Medulla oblongata (tissue), 1 donor: ENCODE measurements around the gene COMMD7.
"Not testable (repeated sequence)": the region's sequence is repeated elsewhere in the genome, so short reads cannot be mapped to it uniquely, and the experiment has no call there.

Source experiments
- DNase-seq: peaks from one replicate; pipeline ENCODE4 v3.0.0-alpha.2; 2015; ENCODE audit errors: extremely low spot score

COMMD7 gene

DNA sequence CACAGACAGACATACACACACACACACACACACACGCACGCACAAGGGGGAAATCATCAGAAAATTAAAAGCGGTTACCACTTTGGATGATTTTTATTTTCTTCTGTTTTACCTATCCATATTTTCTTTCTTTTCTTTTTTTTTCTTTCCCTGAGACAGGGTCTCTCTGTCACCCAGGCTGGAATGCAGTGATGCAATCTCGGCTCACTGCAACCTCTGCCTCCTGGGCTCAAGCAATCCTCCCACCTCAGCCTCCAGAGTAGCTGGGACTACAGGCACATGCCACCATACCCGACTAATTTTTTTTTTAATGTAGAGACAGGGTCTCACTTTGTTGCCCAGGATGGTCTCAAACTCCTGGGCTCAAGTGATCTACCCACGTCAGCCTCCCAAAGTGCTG, 14.8 kb downstream of the COMMD7 start:
- DNase-seq = not testable (repeated sequence)

DNA sequence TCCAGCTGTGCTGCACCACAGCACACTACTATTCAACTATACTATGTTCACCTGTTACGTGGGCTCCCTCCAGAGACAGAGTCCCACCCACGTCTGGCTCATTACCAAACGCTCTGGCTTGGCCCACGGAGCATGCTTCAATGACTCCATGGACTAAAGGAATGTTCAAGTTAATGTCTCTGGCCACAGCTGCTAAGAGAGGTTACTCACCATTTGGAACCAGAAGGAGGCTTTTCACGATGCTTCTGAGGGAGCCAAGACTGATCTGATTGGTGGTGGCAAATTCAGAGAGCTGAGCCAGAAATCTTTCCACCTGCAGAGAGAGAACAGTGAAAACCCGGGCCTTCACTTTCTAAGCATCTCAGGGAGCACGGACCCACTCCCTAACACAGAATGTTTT, 15.6 kb downstream of the COMMD7 start:
- DNase-seq = peak; percentile 13

DNA sequence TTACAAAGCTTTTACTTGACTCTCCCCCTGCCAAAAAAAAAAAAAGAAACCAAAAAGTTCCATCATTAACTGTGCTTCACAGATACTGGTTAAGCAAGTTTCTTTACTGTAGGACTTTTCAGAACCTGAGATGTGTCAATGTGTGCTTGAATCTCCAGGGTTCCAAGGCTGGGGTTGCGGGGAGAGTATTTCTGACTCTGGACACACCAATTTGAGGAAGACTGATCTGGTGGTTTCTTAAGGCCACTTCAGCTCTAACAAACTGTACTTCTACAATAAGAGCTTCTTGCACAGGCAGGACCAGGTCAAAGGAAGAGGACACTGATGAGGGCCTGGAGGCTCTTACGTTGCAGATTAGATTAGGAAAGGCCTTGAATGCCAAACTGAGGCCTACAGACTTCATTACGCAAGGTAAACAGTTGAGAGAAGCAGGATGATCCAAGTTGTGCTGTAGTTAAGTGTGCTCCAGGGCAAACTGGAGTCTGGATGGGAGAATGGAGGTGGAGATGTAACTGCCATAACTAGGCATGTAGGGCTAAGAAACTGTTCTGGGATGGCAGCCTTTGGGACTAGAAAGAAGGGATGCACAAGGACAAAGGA, 24.4 kb downstream of the COMMD7 start:
- no peak for DNase-seq

DNA sequence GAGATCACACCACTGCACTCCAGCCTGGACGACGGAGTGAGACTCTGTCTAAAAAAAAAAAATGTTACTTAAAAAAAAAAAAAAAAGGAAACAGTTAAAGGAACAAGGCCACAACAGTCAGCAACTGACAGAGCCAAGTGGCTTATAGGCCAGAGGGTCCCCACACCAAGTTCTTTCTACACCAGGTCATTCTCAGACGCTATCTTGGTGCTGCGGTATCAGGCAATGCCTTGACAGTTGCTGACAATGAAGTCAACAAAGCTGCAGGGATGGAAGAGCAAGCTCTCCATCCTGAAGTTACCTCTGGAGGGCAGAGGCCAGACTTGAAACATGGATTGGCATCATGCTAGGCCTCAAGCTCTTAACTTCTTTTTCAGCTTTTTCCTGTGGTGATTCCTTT, 31.9 kb downstream of the COMMD7 start:
- no peak for DNase-seq

DNA sequence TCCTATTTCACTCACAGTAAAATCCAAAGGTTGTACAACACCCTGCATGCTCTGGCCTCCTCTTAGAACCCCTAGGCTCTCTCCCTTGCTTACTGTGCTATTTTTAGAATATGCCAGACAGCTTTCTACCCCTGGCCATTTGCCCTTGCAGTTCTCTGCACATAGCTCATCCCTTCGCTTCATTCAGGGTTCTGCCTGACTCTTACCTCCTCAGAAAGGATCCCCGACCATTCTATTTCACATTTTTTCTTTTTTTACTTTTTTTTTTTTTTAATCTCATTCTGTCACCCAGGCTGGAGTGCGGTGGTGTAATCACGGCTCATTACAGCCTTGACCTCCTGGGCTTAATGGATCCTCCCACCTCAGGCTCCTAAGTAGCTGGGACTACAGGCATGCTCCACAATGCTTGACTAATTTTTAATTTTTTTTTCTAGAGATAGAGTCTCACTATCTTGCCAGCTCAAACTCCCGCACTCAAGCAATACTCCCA, 33.6 kb downstream of the COMMD7 start:
- DNase-seq = no peak

DNA sequence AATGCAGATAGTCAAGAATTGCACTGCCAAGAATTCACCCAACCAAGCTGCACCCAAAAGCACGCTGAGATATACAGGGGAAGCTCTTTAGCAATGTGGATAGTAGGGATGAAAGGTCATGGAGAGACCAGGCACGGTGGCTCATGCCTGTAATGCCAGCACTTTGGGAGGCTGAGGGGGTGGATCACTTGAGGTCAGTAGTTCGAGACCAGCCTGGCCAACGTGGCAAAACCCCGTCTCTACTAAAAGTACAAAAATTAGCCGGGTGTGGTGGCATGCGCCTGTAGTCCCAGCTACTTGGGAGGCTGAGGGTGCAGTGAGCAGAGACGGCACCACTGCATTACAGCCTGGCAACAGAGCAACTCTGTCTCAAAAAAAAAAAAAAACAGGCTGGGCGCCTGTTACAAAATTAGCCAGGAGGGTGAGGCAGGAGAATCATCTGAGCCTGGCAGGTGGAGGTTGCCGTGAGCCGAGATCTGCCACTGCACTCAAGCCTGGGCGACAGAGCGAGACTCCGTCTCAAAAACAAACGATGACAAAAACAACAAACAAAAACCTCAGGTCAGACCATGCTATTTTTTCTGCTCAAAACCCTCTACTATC, 34.1 kb downstream of the COMMD7 start:
- not testable (repeated sequence) for DNase-seq

DNA sequence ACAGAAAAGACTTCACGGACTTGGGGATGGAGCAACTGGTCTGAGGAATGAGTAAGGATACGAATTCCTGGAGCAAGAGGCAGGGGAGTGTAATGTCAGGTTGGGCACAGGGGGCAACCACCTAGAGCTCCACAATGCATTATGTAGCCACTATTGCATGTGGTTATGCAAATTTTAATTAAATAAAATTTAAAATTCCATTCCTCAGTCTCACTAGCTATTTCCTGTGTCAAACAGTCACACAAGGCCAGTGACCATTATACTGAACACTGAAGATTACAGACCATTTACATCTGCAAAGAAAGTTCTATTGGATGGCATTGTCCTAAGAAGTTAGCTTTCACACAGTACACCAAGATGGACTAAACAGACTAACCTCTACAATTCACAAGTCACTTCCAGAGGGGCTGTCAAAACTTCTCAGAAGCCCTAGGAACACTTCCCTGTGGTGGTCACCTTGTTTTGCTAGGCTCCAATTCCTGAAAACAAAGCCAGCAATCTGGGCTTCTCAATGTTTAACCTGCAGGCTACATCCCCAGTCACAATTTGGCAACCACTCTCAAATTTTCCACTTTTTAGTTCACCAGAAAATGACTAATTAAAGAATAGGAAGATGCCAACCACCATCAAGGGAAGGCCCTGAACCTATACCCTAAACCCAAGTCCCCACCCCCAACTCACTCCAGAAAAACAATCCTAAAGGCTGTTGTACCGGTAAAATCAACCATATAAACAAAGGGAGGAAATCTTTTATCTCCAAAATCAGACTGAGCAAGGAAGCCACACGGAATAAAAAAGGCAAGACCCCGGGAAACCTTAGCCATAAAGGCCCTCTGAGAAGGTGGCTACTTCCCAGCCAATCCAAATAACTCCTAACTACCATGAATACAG, 35.3 kb downstream of the COMMD7 start:
- DNase-seq = no peak

DNA sequence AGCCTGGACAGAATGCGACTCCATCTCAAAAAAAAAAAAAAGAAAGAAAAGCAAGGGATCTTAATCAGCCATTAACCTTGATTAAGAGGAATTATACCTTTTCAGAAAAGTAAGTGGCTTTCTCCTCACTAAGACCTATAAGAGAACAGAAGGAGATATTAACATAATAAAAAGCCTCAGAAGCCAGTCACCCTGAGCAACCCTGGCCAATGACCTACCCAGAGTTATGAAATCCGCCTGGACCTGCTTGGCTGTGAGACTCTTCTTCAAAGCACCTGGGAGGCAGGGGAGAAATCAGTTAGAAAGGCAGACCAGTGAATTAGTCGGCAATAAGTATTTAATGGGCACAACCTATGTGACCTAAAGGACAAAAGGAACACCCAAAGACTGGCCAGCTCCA, 36.8 kb downstream of the COMMD7 start:
- no peak for DNase-seq

DNA sequence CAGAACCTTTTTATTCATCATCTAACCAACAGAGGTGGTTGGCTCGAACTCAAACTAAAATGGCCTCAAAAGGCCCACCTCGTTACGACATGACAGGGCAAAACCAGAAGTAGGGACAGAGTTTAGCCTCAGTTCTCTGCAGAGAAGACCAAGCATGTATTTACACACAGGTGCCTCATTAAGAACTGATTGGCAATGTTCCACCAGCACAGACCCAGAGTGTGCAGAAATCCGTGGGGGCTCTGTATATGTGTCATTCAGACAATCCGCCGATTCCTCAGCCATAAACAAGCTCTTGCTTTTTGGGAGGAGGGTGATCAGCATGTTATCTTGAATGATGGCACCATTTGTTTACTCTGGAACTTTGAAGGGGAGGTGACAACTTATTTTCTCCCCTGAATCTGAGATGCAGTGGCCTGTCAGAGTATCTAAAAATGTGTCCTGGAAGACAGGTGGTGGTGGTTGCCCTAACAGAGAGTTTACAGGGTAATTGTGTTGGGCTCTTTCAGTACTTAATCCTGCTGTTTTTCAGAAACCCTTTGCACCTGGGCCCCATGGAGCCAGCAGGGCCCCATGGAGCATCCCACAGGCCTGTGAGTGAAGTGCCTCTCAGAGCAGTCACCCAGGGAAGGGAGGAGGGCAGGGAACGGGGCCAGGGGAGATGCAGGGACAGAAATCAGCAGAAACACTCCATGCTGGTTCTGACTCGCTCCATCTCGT, 40.4 kb downstream of the COMMD7 start:
- DNase-seq = no peak

DNA sequence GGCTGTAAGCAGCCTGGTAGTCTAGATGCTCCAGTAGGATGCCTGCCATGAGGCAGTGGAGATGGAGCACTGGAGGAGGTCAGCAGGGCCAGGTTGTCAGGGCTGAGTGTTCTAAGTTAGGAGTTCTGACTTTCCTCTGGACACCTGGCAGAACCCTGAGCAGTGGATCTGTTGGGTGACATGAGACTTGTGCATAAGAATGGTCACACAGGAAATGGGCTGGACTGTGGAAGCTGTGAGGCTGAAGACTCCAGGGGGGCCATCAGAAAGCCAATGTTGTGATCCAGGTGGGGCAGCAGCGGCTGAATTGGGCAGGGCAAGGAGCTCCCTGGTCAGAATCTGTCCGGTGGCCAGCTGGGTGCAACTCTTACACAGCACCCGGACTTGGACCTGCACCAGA, 45.7 kb downstream of the COMMD7 start:
- DNase-seq = no peak

DNA sequence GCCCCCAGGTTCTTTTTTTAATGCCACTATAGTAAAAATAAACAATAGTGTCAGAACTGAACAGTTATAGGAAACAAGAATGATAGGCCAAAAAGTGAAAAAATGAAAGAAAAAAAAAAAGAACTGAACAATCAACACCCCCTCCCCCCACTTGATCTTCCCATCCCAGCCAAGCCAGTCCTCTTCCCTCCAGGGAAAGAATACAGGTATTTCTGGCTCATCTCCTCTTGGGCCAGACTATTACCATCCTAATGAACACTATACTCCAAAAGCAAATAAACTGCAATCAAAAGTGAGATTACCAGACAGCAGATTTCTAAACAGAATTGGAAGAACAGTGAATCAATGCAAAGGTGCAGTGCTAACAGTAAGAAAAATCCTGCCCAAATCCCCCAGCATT, 48.2 kb downstream of the COMMD7 start:
- DNase-seq = no peak

DNA sequence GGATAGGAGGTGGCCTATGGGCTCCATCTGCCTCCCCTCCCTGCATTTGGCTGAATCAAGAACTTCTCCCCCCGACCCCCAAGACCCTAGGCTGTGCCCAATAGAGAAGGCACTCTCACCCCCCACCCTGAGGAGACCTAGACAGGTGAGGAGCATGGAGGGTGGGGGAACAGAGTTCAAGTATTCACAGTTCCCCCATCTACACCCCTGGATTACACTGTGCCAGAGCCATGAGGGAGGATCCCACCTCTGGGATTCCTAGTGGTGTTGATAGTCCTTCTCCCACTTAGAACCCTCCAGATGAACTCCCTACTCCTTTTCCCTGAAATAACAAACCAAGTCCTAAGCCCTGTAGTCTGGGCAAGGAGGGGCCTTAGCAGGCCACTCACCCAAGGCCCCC, 54.3 kb downstream of the COMMD7 start:
- DNase-seq = not testable (repeated sequence)

DNA sequence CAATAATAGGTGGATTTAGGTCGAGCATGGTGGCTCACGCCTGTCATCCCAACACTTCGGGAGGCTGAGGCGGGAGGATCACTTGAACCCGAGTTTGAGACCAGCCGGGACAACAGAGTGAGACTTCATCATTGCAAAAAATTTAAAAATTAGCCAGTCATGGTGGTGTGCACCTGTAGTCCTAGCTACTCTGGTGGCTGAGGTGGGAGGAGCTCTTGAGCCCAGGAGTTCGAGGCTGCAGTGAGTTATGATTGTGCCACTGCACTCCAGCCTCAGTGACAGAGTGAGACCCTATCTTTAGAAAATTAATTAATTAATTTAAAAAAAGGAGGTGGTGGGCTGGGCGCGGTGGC, 56.1 kb downstream of the COMMD7 start:
- no peak for DNase-seq

DNA sequence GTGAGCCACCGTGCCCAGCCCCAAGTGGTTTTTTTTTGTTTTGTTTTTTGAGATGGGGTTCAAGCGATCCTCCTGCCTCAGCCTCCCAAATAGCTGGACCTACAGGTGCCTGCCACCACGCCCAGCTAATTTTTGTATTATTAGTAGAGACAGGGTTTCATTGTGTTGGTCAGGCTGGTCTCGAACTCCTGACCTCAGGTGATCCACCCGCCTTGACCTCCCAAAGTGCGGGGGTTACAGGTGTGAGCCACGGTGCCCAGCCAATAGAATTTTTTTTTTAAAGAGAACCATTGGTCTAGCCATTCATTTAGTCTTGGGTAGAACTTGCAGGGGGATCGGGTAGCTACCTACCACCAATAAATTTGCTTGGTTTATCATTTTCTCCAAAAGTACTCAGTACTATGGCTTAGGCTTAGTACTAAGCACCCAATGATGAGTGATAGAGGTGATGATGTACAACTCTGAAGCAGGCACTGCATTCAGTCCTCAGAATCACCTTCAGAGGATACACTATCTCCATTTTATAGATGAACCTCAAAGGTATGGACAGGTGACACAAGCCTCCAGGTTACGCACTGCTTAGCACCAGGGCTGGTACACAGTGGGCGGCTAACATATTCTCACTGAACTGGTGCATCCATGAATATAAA, 56.6 kb downstream of the COMMD7 start:
- no peak for DNase-seq

DNA sequence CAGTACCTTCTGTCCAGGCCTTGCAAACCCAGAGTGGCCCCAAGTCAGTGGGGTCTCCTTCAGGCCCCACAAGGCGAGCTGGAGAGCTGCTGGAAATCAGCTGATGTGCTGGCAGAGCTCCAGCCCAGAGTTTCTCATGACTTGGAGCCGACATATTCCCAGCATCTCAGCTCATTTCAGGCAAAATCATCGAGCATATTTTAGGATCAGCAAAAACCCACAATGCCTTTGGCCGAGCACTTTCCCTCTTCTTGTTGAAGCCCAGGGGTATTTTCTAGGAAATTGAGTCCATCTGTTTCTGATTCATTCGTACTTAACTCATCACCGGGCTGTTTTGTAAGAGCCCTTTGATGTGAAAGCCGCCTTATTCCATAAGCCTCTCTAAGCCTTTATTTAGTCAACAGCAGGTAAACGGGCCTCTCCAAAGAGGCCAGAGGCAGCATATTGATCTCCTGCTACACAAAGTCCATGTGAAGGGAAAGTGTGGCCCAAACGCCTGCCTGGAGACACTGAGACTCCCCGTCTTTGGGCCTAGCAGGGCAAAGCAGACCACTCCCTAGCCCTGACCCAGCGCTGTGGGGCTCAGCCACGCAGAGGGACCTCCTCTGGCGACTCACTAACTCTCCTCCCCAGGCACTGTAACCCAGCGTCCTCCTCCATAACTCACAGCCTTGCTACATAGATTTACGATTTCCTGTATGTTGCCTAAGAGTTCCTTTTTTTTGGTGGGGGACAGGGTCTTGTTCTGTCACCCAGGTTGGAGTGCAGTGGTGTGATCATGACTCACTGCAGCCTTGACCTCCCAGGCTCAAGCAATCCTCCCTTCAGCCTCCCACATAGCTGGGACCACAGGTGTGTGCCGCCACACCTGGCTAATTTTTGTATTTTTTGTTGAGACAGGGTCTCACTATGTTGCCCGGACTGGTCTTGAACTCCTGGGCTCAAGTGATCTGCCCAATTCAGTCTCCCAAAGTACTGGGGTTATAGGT, 57.4 kb downstream of the COMMD7 start:
- DNase-seq = no peak

DNA sequence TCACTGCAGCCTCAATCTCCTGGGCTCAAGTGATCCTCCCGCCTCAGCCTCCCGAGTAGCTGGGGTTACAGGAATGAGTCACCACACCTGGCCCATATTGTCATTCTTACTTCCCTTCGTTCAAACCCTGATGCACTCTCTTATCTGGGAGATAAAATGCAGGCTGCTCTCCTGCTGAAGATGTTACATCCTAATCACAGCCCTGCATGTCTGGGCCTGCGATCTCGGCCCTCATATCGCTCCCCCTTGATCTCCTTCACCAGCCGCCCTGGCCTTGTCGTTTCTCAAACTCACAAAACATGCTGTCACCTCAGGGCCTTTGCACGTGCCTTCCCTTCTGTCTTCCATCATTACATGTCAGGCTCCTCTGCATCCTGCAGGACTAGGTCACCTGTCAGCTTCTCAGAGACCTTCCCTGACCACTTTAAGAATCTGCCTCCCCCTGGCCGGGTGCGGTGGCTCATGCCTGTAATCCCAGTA, 60.7 kb downstream of the COMMD7 start:
- no peak for DNase-seq

DNA sequence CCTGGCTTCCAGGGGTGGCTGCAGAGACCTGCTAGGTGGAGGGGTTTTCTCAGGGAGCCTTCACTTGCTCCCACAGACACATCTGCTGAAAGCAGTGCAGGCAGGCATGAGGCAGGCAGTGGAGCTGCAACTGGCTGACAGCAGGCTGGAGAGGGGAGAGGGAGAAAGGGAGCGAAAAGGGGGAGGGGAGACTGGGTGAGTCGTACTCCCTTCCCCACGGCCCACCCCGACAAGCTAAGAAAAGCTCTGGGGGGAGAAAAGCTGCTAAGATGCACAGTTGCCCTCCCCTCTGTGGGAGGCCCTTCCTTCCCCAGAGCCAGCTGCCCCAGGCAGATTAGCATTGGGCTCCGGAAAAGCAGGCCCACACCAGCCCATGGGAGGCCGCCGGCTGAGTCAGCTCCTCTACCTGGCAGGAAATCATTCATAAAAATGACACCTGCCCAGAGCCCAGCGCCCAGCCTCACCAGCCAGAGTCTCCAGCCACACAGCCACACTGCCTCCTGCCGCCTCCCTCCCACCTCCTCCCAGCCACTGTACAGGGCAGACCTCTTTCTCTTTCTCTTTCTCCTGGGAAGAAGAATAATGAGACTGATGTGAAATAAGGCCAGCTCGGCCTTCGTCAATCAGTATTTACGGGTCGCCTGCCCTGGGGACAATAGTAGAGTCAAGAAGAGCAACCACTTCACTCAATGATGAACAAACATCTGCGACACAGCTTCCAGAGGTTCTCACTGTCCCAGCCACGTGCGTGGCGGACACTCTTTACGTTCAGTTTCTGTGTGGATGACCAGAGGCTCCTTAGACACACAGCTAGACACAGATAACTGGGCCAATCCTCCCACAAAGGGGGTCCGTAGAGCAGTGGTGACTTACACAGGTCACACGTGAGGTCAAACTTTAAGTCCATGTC, 61.8 kb downstream of the COMMD7 start:
- no peak for DNase-seq

DNA sequence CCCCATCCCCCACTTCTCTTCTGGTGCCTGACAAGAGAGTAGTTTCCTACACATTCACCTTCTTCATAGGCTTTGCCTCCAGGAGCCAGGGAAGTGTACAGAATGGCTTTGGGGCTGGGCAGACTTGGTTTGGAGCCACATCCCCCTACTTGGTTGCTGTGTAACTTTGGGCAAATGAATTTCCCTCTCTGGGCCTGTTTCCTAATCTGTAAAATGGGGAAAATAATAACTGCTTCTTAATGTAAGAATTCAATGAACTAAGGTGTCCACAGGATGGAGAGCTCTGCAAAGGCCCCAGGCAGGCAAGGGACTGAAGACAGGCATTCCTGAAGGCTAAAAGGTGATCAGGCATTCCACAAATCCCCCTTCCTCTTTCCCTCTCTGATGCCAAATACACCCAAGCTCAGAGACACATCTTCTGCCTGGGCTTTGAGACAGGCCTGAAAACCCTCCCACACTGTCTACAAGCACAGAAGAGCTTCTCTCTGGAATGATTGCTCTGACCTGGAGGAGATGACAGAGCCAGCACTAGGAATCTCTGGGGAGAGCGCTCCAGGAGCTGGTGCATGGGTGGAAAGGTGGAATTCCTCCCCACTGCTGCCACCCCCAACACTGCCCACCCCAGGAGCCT, 62.6 kb downstream of the COMMD7 start:
- no peak for DNase-seq

DNA sequence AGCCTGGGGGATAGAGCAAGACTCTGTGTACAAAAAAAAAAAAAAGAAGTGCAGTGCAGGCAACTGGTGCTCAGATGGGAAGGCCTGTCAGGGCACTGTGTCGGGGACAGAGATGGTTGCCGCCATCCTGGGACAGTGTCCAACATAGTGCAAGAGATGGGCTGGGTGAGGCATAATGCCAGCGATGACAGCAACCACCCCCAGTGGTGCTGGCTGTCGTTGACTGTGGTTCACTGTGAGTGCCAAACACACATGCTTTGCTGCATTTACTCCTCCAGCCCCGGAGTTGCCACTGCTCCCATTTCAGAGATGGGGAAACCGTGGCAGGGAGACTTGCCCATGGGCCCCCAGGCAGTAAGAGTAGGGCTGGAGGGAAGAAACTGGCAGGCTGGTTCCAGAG, 64.3 kb downstream of the COMMD7 start:
- DNase-seq = peak; percentile 65
